GM21529 (cell line): ENCODE results near the gene CPNE2.
"Not testable (repeated sequence)": the region's sequence is repeated elsewhere in the genome, so short reads cannot be mapped to it uniquely, and the experiment has no call there.

Source experiments
- ATAC-seq: cut with Tn5 transposase; IDR thresholded peaks from one replicate; pipeline ENCODE4 v1.9.1; 2021; ENCODE audit not compliant: unreplicated experiment

Gene CPNE2

GRCh38 chr16:57098188-57098841 lies 5.9 kb downstream of the CPNE2 start:
- no peak for ATAC-seq

DNA sequence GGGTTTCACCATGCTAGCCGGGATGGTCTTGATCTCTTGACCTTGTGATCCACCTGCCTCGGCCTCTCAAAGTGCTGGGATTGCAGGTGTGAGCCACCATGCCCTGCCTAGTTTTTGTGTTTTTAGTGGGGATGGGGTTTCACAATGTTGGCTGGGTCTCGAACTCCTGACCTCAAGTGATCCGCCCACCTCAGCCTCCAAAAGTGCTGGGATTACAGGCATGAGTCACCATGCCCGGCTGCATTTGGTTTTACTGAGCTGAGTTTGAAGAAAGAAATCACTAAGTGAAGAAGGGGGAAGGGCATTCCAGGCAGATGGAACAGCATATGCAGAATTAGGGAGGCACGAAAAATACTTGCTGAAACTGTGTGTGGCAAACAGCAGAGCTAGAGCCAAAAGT lies 7.6 kb downstream of the CPNE2 start:
- ATAC-seq, result not testable (repeated sequence)

DNA sequence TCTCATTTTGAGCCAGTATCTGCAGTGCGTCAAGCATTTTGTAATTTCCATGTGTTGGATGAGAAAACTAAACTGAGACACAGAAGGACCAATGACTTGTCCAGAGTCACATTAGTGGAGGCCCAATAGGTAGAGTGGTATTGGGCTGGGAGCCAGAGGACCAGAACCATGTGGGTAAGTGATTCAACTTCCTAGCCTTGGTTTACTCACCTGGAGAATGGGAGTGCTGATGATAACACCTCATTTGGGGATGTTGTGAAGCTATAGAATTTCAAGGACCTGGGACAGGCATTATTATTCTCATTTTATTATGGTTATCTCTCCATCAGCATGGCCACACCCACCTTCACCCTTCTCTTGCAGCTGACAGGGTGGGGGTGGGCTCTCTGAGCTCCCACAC lies 8.1 kb downstream of the CPNE2 start:
- no peak for ATAC-seq

DNA sequence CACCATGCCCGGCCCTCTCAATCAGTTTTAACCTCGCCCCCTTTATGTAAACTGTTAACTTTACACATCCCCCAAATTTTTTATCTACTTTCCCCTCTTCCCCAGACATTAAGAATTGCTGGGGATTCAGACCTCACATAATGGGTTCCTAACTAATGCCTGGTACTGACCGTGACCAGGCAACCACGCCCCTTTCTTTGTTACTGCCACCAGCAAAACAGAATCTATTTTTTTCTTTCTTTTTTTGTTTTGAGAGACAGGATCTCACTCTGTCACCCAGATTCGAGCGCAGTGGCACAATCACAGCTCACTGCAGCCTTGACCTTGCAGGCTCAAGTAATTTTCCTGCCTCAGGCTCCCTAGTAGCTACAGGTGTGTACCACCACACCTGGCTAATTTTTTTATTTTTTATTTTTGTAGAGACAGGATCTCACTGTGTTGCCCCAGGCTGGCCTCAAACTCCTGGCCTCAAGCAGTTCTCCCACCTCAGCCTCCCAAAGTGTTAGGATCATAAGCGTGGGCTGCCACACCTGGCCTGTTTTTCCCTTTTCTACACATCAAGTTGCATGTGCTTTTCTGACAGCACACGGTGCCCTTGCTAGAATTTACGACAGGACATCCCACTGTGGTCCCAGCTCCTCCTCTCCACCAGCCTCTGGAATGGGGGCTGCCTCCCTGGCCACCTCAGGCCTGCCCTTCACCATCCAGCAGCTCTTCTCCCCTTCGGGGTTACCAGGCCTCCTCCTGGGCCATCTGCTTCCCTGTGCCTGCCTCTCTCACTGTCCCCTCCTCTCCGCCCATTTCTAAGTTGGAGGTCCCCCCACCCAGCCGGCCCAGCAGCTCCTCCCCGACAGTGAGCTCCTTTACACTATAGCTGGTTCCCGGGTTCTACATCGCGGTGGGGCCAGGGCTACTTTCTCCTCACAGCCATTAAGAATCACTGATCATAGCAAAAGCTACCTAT lies 10.8 kb downstream of the CPNE2 start:
- no peak for ATAC-seq

- no peak for ATAC-seq
Observed at GRCh38 chr16:57104706-57105105, 12.3 kb downstream of the CPNE2 start.

GRCh38 chr16:57105184-57105583 lies 12.8 kb downstream of the CPNE2 start:
- ATAC-seq, result no peak

DNA sequence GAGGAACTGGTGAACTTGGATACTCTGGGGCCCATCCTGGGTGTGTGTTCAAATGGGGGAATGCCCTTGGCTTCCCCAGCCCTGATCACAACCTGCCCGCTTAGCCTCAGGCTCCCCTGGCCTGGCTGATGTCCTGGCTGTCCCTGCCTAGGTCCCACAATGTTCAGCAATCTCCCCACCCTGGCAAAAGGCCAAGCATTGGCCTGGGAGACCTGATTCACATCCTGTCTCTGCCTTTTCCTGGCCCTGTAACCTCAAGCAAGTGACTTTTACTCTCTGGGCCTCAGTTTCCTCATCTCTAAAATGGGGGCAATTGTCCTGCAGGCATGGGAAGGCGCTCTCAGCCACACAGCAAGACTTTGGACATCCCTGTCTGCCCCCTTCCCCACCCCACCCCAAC lies 14.4 kb downstream of the CPNE2 start:
- ATAC-seq, result no peak

GRCh38 chr16:57107321-57107922 lies 15.0 kb downstream of the CPNE2 start:
- ATAC-seq, result no peak

- ATAC-seq, result no peak
Observed at GRCh38 chr16:57108432-57108831, 16.0 kb downstream of the CPNE2 start.

DNA sequence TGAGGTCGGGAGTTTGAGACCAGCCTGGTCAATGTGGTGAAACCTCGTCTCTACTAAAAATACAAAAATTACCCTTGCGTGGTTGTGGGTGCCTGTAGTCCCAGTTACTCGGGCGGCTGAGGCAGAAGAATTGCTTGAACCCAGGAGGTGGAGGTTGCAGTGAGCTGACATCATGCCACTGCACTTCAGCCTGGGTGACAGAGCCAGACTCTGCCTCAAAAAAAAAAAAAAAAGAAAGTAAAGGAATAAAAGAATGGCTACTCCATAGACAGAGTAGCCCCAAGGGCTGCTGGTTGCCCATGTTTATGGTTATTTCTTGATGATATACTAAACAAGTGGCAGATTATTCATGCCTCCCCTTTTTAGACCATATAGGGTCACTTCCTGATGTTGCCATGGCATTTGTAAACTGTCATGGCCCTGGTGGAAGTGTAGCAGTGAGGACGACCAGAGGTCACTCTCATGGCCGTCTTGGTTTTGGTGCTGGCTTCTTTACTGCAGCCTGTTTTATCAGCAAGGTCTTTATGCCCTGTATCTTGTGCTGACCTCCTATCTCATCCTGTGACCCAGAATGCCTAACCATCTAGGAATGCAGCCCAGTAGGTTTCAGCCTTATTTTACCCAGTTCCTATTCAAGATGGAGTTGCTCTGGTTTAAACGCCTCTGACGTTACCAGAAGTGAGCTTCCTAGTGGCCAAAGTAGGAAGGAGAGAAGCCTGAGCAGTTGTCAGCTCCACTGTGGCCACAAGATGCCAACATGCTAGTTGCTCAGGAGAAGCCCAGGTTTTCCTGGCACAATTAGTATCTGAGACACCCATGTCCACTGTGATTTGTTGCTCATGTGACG lies 17.1 kb downstream of the CPNE2 start:
- ATAC-seq, result not testable (repeated sequence)

DNA sequence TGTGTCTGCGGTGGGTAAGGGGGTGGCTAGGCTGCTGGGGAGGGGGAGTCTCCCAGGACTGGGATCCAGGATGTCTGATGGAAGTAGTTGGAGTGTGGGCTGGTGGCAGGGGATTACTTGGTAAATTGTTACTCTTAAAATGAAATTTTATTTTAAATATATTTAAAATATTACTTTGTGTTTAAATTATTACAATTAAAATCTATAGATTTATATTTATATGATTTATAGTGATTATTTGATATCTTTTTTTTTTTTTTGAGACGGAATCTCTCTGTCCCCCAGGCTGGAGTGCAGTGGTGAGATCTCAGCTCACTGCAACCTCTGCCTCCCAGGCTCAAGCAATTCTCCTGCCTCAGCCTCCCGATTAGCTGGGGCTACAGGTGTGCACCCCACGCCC lies 18.6 kb downstream of the CPNE2 start:
- no peak for ATAC-seq

DNA sequence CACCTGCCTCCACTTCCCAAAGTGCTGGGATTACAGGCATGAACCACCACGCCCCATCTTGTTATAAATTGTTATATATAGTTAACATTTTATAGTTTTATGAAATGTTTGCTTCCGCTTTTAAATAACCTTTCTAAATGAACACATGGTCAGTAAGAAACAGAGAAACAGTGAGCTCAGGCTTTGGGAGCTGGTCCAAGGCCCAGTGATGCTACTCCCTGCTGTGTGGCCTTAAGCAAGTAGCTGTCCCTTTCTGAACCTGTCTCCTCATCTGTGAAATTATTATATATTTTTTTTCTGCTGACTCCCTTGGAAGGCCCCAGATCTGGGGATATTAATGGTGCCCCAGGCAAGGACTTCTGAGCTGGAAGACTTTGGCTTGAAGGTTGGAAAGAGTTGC lies 19.0 kb downstream of the CPNE2 start:
- ATAC-seq, result no peak

GRCh38 chr16:57112403-57113041 lies 20.1 kb downstream of the CPNE2 start:
- no peak for ATAC-seq

DNA sequence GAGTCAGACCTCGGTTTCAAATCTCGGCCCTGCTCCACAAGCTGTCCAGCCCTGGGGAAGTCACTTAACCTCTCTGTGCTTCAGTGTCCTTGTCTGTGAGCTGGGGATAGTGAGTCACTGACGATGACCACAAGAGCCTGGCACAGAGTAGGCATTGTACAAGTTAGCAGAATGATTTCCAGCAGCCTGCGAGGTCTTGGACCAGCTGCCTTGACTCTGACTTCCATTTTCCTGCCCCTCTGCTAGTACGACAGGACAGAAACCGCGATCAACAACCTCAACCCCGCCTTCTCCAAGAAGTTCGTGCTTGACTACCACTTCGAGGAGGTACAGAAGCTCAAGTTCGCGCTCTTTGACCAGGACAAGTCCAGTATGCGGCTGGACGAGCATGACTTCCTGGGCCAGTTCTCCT lies 20.7 kb downstream of the CPNE2 start:
- ATAC-seq, result no peak

DNA sequence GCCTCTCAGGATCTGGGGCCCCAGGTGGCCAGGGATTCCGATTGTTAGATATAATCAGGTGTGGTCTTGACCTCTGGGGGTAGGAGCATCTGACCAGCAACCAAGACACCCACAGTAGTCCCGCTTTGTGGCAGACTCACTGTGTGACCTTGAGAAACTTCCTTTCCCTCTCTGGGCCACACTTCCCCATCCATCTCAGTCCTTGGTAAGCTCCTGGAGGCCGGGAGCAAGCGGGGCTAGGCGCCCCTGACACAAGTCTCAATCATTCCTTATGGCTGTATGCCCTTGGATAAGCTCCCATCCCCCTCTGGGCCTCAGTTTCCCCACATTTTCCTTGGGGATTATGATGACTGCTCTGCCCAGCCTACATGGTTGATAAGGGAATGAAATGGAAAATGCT lies 21.3 kb downstream of the CPNE2 start:
- ATAC-seq, result no peak

GRCh38 chr16:57115168-57115513 lies 22.8 kb downstream of the CPNE2 start:
- no peak for ATAC-seq

DNA sequence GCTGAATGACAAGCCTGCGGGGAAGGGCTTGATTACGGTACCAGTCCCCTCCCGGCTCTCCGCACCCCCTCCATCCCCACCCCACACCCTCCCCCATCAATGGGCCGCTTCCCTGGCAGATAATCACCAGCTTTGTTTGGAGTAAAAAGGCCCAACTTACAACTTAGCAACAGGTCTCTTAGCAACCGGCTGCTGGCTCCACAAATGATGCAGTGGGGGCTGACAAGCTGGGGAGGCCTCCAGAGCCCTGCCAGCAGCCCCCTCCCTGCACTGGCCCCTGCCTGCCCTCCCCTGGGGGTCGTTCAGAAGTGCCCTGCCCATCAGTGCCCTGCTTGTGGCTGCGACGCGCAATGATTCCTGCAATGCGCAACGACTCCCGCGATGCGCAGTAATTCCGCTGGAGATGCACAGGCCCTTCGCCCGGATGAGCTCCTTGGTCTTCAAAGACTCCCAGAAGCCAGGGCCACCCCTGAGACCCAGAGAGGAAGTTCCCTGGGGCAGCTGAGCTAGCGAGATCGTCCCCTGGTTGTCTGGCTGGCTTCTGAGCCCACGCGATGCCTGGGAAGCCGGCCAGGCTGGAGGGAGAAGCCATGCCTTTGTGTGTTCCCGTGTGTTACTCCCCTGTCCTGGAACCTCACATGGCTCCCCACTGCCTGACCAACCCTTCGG lies 23.3 kb downstream of the CPNE2 start:
- no peak for ATAC-seq

GRCh38 chr16:57118461-57119084 lies 26.2 kb downstream of the CPNE2 start:
- ATAC-seq, result no peak

- no peak for ATAC-seq
Observed at GRCh38 chr16:57123216-57123973, 31.0 kb downstream of the CPNE2 start.
